Spleen (tissue), 11 donors: Measurements from ENCODE around the gene TCAF1. TPM values are rescaled to one million over a fixed set of nuclear protein-coding genes. Genes with fewer than 3 reads are reported as not detected.
A peak's percentile ranks its signal among the peaks of the same experiment; 100 is the strongest.
"Not testable (repeated sequence)": the region's sequence is repeated elsewhere in the genome, so short reads cannot be mapped to it uniquely, and the experiment has no call there.

Source experiments
- DNase-seq: peaks from one replicate; pipeline ENCODE4 v3.0.0-alpha.2; 2020
- H3K27ac ChIP-seq, 8 donors: fragments of 200-600 bp; sonication (generic) in 7 of 8; 1 replicate in 4 of 8; 2 replicates in 4 of 8; pipeline versions ENCODE4 v1.5.0 to v1.8.0; 2016 to 2021; ENCODE audit warnings: inconsistent platforms in 4 of 8, mild to moderate bottlenecking in 4 of 8, moderate library complexity in 1 of 8
- H3K27me3 ChIP-seq, 7 donors: fragments of 200-600 bp; sonication (generic) in 6 of 7; replicated peaks in 1 of 7; 1 replicate in 4 of 7; 2 replicates in 3 of 7; pipeline versions ENCODE4 v1.5.0 to v1.8.0; 2016 to 2021; ENCODE audit warnings: inconsistent platforms in 3 of 7, mild to moderate bottlenecking in 1 of 7
- H3K36me3 ChIP-seq, 6 donors: fragments of 200-600 bp; sonication (generic) in 5 of 6; 1 replicate in 4 of 6; 2 replicates in 2 of 6; pipeline versions ENCODE4 v1.5.0 to v1.8.0; 2016 to 2021; ENCODE audit warnings: inconsistent platforms in 2 of 6
- H3K4me1 ChIP-seq, 6 donors: fragments of 200-600 bp; sonication (generic) in 5 of 6; 1 replicate in 3 of 6; 2 replicates in 3 of 6; pipeline versions ENCODE4 v1.5.0 to v1.8.0; 2016 to 2021; ENCODE audit warnings: inconsistent platforms in 3 of 6
- H3K4me3 ChIP-seq, 8 donors: fragments of 200-600 bp; sonication (generic) in 7 of 8; 1 replicate in 4 of 8; 2 replicates in 4 of 8; pipeline versions ENCODE4 v1.5.0 to v1.8.0; 2016 to 2021; ENCODE audit warnings: inconsistent platforms in 4 of 8, mild to moderate bottlenecking in 4 of 8, moderate library complexity in 2 of 8
- H3K9me3 ChIP-seq, 8 donors: fragments of 200-600 bp; sonication (generic) in 7 of 8; 1 replicate in 4 of 8; 2 replicates in 4 of 8; pipeline versions ENCODE4 v1.5.0 to v1.8.0; 2016 to 2021; ENCODE audit warnings: inconsistent platforms in 4 of 8
- CTCF ChIP-seq, 11 experiments: fragments of 200-600 bp in 7 of 11; fragments of 450-650 bp in 4 of 11; sonication (generic) in 4 of 11; IDR thresholded peaks in 8 of 11; conservative IDR thresholded peaks in 3 of 11; 1 replicate in 7 of 11; 2 replicates in 4 of 11; pipeline versions ENCODE4 v1.4.0 to v1.8.0; 2016 to 2021; ENCODE audit warnings: antibody characterized with exemption in 11 of 11, inconsistent platforms in 4 of 11, mild to moderate bottlenecking in 1 of 11
- POLR2A ChIP-seq, 3 donors: fragments of 450-650 bp; IDR thresholded peaks; one replicate each; pipeline ENCODE4 v1.5.1; 2017; ENCODE audit warnings: antibody characterized with exemption in 3 of 3, mild to moderate bottlenecking in 1 of 3
- POLR2AphosphoS5 ChIP-seq, 3 donors: sonication (generic); formaldehyde crosslinking; IDR thresholded peaks; one replicate each; pipeline ENCODE4 v1.5.1; 2017; ENCODE audit warnings: antibody characterized with exemption in 3 of 3
- WGBS, 5 donors: extraction: QIAGEN DNeasy Blood & Tissue Kit in 3 of 5; methylation state at CpG; one replicate each; pipeline versions ENCODE4 v1.1.5 to v1.1.7; 2013 to 2018; 5-methylcytosine and 5-hydroxymethylcytosine counted together
- intact Hi-C: fragments of 100-400 bp; cut with DNase I; formaldehyde crosslinking; loops from one replicate; pipeline ENCODE4 v1.15.0; 2023; ENCODE audit warnings: low total_unique reads
- polyA plus RNA-seq, 3 donors: library from polyadenylated mRNA; stranded (reverse); fragments of 200-250 nt; gene quantifications; one replicate each; pipeline ENCODE4 v1.2.1, GENCODE V29; 2013
- total RNA-seq, 7 donors: library from RNA; depleted of rRNA in 3 of 7; stranded (reverse); fragments of >200 nt in 3 of 7; fragmentation: NEBNext Ultra II Directional in 4 of 7; extraction: Animal tissue kit (Norgen Biotek cat#: 25700) in 4 of 7; gene quantifications; one replicate each; pipeline versions ENCODE4 v1.1.0 to v1.2.1, GENCODE V29; 2016 to 2021
- donor health status: healthy with polysubstance abuse.
- donor health status: DM: no; HTN: no; CAD: no; lungs with moderate emphysema.
- donor health status: DM: no; HTN: no; CAD: no.
- donor health status: Bipolar disorder and iron deficiency.
- donor health status: healthy.
- donor health status: DM: no; HTN: no; CAD: no.
- donor health status: DM: yes; HTN: yes; CAD: no.

Gene TCAF1
- total and polyA plus RNA-seq, 10 donors, result 3.8 to 39.6 (median 27.1) TPM

- H3K27ac ChIP-seq, result no peak overlapping the region
- H3K4me1 ChIP-seq, result no peaks in the 10 kb centered on the region
- peaks cover 0 to 32% (median 12%) of the 10 kb centered on the region in 8 donors for H3K9me3 ChIP-seq
- no peak overlapping the region for H3K4me3 ChIP-seq
- H3K27me3 ChIP-seq, result no peaks in the 10 kb centered on the region
- intact Hi-C loops, result no loop called here
- DNase-seq, result no peak
- 83 to 89% (median 85%) methylated on average over 2 of the region's 2 CpGs for WGBS, 5 donors
- TF ChIP-seq POLR2A (IDR thresholded peaks at IDR 0.05) (no peak), CTCF (IDR thresholded peaks at IDR 0.05 in 8 of 11, conservative IDR thresholded peaks at IDR 0.05 in 3 of 11) (no peak), POLR2AphosphoS5 (IDR thresholded peaks at IDR 0.05) (no peak)
- no peaks in the 10 kb centered on the region for H3K36me3 ChIP-seq
Measured at GRCh38 chr7:143850682-143851081, 51.3 kb downstream of the TCAF1 start.

DNA sequence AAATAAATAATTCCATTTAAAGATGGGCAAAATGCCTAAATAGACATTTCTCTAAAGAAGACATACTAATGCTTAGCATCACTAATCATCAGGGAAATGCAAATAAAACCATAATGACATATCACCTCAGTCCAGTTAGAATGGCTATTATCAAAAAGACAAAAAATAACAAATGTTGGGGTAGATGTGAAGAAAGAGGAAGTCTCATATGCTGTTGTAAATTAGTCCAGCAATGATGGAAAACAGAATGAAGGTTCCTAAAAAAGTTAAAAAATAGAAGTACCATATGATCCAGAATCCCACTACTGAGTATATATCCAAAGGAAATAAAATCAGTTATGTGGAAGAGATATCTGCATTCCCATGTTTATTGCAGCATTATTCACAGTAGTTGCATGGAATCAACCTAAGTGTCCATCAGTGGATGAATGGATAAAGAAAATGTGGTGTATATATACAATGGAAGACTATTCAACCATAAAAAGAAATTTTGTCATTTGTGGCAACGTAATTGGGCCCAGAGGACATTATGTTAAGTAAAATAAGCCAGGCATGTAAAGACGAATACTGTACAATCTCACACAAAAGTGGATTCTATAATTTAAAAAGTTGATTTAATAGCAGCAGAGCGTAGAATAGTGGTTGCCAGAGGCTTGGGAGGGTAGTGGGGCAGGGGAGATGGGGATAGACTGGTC, 52.0 kb downstream of the TCAF1 start:
- H3K27me3 ChIP-seq, result no peaks in the 10 kb centered on the region

GRCh38 chr7:143848192-143848591, 53.8 kb downstream of the TCAF1 start:
- Histone ChIP-seq H3K9me3 (peaks cover 0 to 38% (median 20%) of the 10 kb centered on the region in 8 donors), H3K36me3 (no peaks in the 10 kb centered on the region), H3K27ac (no peak overlapping the region), H3K4me1 (no peaks in the 10 kb centered on the region), H3K4me3 (no peak overlapping the region), H3K27me3 (no peaks in the 10 kb centered on the region)
- intact Hi-C loops, result no loop called here
- DNase-seq, result no peak
- TF ChIP-seq POLR2AphosphoS5 (IDR thresholded peaks at IDR 0.05) (no peak), CTCF (IDR thresholded peaks at IDR 0.05 in 8 of 11, conservative IDR thresholded peaks at IDR 0.05 in 3 of 11) (no peak), POLR2A (IDR thresholded peaks at IDR 0.05) (no peak)

More for the DNA sequence above, 52.0 kb downstream of the TCAF1 start:
- Histone ChIP-seq H3K27ac (no peak overlapping the region), H3K36me3 (no peaks in the 10 kb centered on the region), H3K4me3 (no peak overlapping the region), H3K9me3 (peaks cover 0 to 38% (median 19%) of the 10 kb centered on the region in 8 donors), H3K4me1 (no peaks in the 10 kb centered on the region)
- intact Hi-C loops, result no loop called here
- TF ChIP-seq CTCF (IDR thresholded peaks at IDR 0.05 in 8 of 11, conservative IDR thresholded peaks at IDR 0.05 in 3 of 11) (no peak), POLR2AphosphoS5 (IDR thresholded peaks at IDR 0.05) (no peak), POLR2A (IDR thresholded peaks at IDR 0.05) (no peak)
- WGBS, 5 donors, result 87 to 92% (median 89%) methylated on average over 3 of the region's 3 CpGs
- peak; percentile 5 for DNase-seq

- TF ChIP-seq POLR2AphosphoS5 (IDR thresholded peaks at IDR 0.05) (no peak), POLR2A (IDR thresholded peaks at IDR 0.05) (no peak), CTCF (IDR thresholded peaks at IDR 0.05 in 8 of 11, conservative IDR thresholded peaks at IDR 0.05 in 3 of 11) (no peak)
- no peak overlapping the region for H3K4me3 ChIP-seq
- intact Hi-C loops, result no loop called here
- H3K9me3 ChIP-seq, result peaks cover 0 to 38% (median 20%) of the 10 kb centered on the region in 8 donors
- no peaks in the 10 kb centered on the region for H3K36me3 ChIP-seq
- H3K27me3 ChIP-seq, result no peaks in the 10 kb centered on the region
- H3K4me1 ChIP-seq, result no peaks in the 10 kb centered on the region
- 92 to 99% (median 97%) methylated on average over 2 of the region's 2 CpGs for WGBS, 5 donors
- no peak overlapping the region for H3K27ac ChIP-seq
- DNase-seq, result no peak
Measured at GRCh38 chr7:143846692-143847091, 55.3 kb downstream of the TCAF1 start.

- H3K4me3 ChIP-seq, H3K4me1 ChIP-seq, H3K27ac ChIP-seq, H3K36me3 ChIP-seq, H3K27me3 ChIP-seq, intact Hi-C loops, DNase-seq: not testable (repeated sequence)
- 82 to 95% (median 92%) methylated on average over 1 to 3 of the region's 5 CpGs for WGBS, 5 donors
- peaks cover 0 to 15% (median 10%) of the 10 kb centered on the region in 8 donors for H3K9me3 ChIP-seq
Measured at GRCh38 chr7:143841696-143842095, 60.3 kb downstream of the TCAF1 start.

GRCh38 chr7:143840062-143840461, 61.9 kb downstream of the TCAF1 start:
- H3K4me1 ChIP-seq, H3K27ac ChIP-seq, H3K36me3 ChIP-seq, H3K9me3 ChIP-seq, DNase-seq, H3K4me3 ChIP-seq, H3K27me3 ChIP-seq, intact Hi-C loops: not testable (repeated sequence)
- WGBS, 5 donors, result no CpG with 5 or more reads among the region's 1 CpG
